HG03342 (cell line): Measurements from ENCODE around the gene UGCG.
A peak's percentile ranks its signal among the peaks of the same experiment; 100 is the strongest.
"Not testable (repeated sequence)": the region's sequence is repeated elsewhere in the genome, so short reads cannot be mapped to it uniquely, and the experiment has no call there.

Experiments used
- ATAC-seq: cut with Tn5 transposase; IDR thresholded peaks from one replicate; pipeline ENCODE4 v1.9.1; 2021; ENCODE audit warnings: mild to moderate bottlenecking, moderate library complexity; ENCODE audit not compliant: unreplicated experiment

Gene UGCG

DNA sequence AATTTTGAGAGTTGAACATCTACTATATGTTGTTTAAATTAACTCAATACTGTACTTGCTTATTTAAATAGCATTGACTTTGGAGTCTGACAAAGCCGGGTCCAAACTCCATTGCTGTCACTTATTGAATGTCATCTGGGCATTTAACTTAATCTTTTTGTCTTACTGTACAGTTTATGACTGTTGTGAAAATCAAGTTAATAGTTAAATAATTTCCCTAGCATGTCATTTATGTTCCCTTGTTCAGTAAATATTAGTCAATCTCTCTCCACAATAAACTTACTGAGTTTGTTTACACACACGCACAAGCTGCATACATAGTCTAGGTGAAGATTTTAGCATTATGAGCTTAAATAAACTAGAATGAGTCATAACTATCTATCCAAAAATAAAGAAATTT, 6.3 kb upstream of the UGCG start:
- no peak for ATAC-seq

DNA sequence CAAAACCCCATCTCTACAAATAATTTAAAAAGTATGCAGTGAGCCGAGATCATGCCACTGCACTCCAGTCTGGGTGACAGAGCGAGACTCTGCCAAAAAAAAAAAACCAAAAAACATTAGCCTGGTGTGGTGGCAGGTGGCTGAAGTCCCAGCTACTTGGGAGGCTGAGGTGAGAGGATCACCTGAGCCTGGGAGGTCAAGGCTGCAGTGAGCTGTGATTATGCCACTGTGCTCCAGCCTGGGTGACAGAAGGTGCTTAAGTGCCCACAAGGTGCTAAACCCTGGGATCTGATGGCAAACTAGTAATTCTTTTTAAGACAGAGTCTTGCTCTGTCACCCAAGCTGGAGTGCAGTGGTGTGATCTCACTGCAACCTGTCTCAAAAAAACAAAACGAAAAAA, 5.7 kb upstream of the UGCG start:
- not testable (repeated sequence) for ATAC-seq

DNA sequence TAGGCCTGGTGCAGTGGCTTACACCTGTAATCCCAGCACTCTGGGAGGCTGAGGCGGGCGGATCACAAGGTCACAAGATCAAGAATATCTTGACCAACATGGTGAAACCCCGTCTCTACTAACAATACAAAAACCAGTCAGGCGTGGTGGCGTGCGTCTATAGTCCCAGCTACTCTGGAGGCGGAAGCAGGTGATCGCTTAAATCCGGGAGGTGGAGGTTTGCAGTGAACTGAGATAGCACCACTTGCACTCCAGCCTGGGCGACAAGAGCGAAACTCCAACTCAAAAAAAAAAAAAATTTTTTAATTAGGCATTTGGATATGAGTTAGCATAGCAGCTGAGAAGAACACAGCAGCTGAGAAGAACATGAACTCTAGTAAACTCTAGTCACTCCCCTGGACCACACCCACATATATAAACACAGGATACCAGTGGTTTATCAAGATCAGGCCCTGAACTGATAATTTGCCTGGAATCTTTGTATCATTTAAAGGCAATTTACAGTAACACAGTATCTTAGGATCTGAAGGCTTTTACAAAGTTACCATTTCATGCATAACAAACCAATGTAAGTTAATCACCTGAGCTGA, 4.6 kb upstream of the UGCG start:
- no peak for ATAC-seq

DNA sequence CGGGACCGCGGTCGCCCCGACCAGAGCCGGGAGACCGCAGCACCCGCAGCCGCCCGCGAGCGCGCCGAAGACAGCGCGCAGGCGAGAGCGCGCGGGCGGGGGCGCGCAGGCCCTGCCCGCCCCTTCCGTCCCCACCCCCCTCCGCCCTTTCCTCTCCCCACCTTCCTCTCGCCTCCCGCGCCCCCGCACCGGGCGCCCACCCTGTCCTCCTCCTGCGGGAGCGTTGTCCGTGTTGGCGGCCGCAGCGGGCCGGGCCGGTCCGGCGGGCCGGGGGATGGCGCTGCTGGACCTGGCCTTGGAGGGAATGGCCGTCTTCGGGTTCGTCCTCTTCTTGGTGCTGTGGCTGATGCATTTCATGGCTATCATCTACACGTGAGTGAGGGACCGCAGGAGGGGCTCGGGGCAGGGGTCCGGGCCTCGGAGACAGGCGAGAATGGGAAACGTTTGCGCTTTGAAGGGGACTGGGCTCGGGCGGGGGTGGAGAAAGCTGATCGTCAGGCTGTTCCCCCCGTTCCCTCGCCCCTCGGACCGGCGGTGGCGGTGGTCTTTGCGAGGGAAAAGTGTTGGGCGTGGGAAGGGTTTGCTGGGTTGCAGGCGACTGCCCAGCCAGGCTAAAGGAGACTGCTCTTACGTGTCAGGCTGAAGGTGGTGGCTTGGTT, 457 bp downstream of the UGCG start:
- peak; percentile 34 for ATAC-seq

DNA sequence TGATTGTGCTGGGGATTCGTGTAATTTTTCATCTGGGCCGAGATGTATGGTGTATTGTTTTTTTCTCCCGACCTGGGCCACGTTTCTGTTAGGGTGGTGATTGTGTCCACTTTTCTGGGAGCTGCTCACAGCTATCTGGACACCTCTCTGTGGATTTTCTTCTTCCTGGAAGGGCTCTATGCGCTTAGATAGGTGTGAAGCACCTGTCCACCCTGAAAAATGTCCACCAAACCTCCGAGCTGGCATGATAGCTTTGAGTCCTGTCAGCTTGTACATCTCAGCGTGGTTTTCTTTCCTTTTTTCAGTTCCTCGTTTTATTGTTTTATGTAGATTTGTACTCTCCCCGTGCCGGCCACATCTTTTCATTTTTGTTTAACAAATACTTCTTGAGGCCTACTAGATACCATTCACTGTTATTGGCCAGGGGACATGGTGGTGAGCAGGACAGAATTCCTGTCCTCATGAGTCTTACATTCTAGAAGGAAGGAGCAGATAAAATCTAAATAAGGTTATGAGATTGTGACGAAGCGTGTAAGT, 1.1 kb downstream of the UGCG start:
- ATAC-seq: peak; percentile 34

DNA sequence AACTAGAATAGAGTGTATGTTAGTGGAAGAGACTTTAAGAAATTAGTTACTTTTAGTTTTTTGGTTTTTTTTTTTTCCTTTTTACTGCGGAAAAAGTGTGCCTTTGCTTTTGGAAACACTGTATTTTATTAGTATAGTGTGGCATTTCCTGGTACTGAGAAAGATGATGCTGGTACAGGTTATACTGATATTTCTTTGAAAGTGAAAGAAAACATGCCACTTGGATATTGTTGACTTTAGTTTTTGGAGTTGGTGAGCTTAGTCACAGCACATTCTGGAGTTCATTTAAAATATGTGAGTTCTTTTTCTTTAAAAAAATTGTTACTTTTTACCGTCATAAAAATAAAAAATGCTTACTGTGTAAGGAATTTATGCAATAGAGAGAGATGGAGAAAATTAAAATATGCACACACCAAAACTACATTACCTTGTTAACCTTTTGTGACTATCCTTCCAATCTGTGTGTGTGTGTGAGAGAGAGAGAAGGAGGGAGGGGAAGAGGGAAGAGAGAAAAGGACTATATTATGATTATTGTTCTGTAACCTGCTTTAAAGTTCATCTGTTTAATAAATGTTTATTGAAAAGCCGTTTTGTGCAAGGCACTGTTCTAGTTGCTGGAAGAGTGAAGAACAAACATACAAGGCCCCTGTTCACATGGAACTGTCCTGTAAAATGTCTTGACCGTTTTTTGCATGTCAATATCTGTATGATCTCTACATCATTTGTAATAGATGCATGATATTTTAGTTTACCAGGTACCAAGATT, 1.9 kb downstream of the UGCG start:
- ATAC-seq: no peak

DNA sequence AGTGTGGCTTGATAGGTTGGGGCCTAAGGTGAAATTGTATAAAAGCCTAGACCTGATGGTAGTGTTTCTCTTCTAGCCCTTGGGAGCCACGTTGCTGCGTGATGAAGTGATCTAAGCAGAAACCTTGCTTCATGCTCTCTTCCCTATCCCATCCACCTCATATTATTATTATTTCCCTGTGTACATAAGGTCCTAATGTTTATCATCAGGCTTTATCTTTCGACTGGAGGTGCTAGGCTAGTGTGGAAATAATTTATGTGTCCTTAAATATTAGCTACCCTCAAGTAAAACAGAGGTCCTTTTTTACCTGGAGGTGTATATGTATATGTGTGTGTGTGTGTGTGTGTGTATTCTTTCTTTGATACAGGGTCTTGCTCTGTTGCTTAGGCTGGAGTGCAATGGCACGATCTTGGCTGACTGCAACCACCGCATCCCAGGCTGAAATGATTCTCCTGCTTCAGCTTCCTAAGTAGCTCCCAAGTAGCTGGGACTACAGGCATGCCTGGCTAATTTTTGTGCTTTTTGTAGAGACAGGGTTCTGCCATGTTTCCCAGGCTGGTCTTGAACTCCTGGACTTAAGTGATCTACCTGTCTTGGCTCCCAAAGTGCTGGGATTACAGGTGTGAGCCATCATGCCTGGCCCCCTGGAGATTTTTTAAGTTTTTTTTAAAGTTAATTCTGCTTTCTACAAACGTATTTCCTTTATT, 3.7 kb downstream of the UGCG start:
- ATAC-seq: no peak

DNA sequence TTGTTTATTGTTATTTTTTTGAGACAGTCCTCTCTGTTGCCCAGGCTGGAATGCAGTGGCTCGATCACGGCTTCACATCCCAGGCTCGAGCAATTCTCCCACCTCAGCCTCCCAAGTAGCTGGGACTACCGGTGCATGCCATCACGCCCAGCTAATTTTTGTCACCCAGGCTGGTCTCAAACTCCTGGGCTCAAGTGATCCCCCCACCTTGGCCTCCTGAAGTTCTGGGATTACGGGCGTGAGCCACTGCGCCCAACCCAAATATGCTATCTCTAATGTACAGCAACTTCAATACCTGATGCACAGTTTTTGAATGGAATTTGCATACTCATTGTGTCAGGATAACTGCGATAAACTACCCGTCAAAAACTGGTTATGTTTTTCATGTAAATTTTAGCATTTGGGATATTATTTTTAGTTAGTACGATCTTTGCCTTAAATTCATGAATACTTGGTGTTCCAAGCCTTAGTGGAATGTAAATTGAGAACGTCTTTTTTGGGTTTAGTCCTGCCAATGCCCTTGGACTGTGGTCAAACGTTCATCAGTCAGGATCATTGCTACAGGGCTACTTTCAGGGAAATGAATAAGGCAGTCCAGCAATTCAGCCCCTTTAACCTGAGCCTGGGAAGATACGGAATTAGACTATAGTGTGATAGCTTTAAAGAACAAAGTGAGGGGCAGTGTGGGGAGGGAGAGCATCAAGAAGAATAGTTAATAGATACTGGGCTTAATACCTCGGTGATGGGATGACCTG, 4.4 kb downstream of the UGCG start:
- ATAC-seq: no peak

DNA sequence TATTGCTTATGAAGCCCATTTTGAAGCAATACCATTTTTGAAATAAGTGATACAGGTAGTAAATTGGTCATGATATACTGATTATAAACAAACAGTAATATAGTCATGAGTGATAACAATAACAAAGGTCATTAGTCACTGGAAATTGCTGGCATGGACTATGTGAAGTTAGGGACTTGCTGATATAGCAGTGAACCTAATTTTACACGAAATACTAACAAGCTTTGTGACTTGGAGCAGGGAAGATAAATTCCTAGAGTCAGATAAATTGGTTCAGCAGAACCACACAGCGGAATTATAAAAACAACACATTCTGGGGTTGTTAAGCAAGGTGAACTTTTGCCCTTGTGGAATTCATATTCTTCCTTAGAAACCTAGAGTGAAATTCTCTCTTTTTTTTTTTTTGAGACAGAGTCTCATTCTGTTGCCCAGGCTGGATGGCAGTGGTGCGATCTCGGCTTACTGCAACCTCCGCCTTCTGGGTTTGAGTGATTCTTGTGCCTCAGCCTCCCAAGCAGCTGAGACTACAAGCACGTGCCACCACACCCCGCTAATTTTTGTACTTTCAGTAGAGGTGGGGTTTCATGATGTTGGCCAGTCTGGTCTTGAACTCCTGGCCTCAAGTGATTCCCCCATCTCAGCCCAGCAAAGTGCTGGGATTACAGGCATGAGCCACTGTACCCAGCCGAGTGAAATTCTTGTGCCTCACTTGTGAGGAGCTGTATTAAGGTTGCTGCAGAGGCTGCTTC, 6.0 kb downstream of the UGCG start:
- ATAC-seq: no peak

DNA sequence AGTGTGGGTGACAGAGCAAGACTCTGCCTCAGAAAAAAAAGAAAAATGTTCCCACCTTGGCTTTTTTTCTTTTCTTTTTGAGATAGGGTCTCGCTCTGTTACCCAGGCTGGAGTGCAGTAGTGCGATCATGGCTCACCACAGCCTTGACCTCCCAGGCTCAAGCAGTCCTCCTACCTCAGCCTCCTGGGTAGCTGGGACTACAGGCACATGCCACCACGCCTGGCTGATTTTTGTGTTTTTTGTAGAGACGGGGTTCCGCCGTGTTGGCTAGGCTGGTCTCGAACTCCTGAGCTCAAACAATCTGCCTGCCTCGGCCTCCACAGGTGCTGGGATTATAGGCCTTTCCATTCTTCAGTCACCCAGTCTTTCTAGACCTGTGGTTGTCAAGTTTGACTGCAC, 6.9 kb downstream of the UGCG start:
- ATAC-seq: not testable (repeated sequence)

DNA sequence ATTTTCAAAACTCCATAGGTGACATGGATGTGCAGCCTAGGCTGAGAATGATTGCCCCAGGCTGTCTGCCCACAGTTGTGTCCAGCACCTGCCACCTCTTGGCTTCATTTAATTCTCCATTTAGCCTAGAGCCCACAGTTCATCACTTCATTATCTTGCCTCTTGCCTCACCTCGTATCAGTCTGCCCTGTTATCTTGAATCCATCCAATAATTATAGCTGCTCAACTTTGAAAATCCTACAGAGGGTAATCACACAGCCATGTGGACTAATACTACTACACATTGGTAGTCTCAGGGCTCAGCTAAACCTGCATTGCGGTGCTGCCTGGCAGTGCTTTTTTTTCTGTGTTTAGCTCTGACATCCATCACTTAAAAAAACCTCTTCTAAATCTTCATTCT, 7.4 kb downstream of the UGCG start:
- no peak for ATAC-seq

DNA sequence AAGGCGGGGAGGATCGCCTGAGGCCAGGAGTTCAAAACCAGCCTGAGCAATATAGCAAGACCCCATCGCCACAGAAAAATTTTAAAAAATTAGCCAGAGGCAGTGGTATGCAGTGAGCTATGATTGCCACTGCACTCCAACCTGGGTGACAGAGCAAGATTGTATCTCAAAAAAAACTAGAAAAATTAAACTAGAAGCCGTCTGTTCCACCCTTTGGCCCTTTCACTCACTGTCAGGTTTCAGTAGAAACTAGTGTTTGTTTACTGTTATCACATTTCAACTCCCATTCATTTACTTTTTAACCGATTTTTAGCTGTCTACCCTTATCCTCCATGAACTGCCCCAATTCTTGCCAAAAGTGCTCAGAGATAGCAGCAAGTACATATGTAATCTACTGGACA, 8.3 kb downstream of the UGCG start:
- ATAC-seq: no peak

DNA sequence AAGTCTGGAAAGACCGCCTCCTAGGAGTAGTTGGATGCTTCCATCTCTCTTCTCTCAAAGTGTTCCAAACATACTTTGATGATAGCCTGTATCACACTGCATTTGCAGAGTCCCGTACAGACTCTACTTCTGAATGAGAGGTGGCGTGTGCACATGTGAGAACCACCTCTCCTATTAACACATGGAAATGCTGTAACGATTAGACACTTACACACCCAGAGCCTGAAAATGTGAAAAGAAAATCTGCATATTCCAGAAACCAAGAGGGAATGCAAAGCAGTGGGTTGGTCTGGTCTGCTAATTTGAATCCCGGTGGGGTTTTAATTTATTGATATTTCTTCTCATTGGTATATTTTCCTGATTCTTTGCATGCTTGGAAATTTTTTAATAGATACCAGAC, 10.5 kb downstream of the UGCG start:
- ATAC-seq: no peak

DNA sequence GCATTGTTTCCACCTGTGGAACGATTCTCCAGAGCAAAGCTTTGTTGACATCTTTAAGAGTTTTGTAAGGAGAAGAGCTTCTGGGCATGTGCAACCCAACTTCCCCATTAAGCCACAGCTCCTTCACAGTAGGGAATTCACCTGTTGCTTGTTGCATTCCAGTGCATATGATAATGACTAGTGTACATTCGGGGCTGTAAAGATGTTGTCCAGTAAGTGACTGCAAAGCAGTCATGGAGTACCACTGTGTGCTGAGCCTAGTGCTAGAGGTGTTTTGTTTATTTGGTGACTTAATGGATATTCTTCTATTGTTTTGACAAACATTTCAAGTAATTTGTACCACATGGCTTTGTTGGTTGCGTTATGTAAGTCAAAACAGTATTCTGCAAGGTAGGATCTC, 12.8 kb downstream of the UGCG start:
- peak; percentile 43 for ATAC-seq

DNA sequence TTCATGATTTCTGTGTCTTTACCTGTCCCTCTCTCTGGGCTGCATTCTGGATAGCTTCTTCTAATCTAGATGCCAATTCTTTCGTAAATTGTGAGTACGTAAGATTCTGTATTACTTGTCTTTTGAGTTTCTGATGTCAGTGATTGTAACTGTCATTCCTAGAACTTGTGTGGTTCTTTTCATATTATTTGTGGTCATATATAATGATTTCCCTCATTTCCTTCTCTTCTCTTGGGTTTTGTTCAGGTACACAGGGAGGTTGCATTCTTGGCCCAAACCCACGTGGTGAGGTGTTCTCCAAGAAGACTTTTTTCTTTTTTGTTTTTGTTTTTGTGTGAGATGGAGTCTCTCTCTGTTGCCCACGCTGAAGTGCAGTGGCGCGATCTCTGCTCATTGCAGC, 13.8 kb downstream of the UGCG start:
- ATAC-seq: no peak

DNA sequence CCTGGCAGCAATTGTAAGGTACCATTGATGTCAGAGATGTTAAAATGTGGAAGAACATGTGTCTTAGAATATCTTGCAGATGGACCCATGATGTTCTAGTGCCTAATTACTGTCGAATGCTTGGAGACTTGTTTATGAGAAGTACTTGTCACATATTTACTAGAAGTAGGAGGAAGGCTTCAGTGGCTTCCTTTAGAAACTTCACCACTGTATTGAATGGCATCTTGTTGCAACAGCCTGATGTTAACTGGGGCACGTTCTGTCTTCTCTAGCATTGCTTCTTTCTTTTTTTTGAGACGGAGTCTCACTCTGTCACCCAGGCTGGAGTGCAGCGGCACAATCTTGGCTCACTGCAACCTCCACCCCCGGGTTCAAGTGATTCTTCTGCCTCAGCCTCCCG, 16.5 kb downstream of the UGCG start:
- ATAC-seq: no peak

DNA sequence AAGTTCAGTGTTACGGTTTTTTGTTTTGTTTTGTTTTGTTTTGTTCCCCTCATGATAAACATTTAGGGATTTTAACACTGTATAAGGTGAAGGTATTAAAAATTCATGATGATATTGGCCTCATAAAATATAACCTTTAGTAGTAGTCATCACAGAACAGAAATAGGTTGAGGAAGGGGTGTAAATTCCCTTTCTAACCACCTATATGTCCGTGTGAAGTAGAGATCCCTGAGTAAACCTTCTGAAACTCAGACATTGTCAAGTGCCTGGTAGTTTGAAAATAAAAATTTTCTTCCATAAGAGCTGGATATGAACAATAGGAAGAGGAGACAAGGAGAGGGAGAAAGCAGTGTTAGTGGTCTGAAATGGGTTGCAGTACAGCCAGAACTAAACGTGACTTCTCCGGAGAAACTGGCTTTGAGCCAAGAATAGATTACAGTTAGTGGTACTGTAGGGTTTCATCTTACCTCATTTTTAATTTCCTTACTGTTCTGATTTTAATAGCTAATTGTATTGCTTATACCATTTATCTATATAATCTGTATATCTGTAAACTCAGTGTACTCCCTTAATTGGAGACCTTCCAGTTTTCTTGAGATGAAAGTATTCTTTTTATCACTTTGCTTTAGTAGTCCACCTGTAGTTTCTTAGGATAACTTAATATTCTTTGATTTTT, 18.3 kb downstream of the UGCG start:
- no peak for ATAC-seq

DNA sequence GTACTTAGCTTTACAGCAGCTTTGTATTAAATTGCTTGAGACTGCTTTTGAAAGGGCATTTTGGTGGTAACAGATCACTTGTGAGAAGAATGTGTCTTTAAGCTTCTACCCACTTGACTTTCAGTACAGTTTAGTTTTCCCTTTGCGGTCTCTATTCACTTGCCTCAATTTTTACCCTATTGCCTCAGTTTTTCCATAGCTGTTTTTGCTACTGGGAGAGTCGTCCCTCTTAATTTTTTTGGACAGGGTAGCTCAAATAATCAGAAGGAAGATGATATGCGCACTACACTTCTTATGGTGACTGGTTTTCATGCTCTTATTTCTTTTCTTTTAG, 18.8 kb downstream of the UGCG start:
- ATAC-seq: no peak

DNA sequence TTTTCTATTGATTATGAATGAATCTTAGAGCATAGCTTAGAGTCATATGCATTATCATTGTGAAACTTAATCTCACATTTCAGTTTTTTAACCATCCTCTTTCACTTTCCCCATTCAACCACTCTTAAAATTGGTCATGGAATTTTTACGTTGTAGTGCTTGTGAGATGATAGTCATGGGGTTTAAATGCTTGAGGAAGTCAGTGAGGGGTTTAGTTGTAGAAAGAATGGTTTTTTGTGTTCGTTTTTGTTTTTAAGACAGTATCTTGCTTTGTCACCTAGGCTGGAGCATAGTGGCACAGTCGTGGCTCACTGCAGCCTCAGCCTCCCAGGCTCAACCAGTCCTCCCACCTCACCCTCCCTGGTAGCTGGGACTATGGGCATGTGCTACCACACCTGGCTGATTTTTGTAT, 19.6 kb downstream of the UGCG start:
- peak; percentile 66 for ATAC-seq

DNA sequence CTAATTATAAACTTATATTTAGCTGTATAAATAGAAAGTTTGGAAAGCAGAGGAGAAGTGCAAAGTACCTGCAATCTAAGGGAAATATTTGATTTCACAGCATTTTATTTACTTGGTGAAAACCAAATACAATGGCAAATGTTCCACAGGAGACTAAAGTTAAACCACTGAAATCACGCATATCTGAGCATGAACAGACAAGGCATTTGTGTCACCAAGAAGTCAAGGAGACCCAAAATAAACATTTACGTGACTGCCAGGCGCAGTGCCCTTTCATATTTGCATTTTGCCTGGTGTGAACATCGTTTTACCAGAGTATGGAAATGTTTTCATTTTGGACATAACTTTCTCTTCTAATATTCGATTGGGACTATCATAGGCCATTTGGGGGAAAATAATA, 20.6 kb downstream of the UGCG start:
- ATAC-seq: no peak
